NK-92 treated with Interleukin-12 subunit alpha and Interleukin-12 subunit beta, amount 100 ng/mL, for 24 hours (cell line): ENCODE data around the gene VSX1.

Experiments used
- DNase-seq: peaks from one replicate; lab custom pipeline; 2025; lab: John Stamatoyannopoulos, UW

VSX1 gene

DNA sequence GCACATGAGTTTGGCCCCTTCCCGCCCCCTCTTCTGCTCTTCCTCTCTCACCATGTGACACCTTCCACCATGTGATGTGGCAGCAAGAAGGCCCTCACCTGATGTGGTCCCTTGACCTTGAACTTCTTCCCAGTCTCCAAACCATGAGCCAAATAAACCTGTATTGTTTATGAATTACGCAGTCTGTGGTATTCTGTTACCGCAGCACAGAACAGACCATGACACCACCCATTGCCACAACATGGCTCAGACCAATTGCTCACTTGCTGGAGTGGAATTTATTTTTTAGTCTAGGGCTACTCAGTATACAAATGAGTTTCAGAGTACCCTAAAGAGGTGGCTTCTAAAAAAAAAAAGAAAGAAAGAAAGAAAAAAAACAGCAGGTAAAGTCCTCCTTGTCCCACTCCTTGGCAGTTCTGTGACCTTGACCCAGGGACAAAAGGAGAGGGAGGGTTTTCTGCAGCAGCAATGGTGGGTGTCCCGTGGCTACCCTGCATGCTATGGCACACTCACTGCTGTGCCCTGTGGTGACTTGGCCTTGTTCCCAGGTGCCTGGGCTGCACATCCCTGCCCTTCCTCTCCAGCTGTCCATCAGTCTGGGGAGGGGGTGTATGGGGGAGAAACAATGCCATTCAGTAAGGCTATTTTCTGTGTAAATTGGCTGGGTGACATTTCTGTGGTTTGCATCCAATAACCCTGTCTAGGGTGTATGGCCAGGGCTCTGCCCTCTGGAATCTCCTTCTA is 5.4 kb upstream of the VSX1 start:
- no peak for DNase-seq

GRCh38 chr20:25085756-25086495 is 4.0 kb upstream of the VSX1 start:
- DNase-seq = no peak

DNA sequence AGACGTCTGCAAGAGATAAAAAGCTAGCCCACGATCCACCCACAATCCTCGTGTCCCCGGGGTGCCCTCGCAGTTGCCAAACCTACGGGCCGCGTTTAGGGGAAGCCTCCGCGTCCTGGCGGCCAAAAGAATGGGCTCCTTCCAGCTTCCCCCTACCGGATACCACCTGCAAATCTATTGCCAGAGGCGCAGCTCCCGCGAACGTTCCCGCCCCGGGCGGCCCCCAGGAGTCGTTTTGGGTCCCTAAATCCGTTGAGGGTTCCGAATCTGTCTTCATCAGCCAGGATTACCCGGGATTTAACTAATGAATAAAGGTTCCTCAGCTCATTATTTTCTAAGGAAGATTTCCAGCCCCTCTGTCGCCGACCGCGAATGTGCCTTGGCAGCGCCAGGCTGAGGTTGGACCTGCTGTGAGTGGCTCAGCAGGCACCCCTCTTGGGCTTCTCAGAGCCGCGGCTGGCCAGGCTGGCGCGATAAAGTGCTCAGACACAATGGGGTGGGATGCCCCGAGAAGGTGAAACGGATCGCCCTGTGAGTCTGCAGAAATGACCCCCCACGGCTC is 2.8 kb upstream of the VSX1 start:
- no peak for DNase-seq

GRCh38 chr20:25083773-25084625 is 2.1 kb upstream of the VSX1 start:
- DNase-seq = no peak

DNA sequence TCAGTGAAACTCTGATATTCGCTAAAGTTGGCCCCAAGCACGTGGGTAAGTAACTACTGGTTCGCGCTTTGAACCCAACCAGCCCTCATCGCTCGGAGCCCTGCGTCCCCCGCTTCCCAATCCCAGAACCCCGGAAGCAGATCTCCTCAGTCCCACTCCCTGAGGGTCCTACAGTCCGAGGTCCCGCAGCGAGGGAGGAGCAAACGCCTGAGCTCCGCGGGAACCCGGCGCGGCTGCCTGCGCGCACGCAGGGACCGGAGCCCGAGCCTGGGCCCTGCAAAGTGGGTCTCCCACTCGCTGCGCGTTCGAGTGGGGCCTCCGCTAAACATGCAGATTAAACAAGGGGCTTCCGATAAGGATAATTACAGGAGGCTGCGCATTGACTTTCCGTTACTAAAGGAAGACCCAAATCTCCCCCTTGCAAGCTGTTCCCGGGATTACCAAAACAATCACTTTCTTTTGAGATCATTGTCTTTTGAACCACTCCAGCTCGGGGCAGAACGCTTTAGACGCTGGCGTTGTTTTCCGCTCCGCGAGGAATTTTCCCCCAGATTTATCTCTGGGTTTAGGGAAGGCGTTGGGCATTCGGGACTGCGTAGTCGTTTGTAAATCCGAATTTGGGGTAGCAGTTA is 1.3 kb upstream of the VSX1 start:
- no peak for DNase-seq

DNA sequence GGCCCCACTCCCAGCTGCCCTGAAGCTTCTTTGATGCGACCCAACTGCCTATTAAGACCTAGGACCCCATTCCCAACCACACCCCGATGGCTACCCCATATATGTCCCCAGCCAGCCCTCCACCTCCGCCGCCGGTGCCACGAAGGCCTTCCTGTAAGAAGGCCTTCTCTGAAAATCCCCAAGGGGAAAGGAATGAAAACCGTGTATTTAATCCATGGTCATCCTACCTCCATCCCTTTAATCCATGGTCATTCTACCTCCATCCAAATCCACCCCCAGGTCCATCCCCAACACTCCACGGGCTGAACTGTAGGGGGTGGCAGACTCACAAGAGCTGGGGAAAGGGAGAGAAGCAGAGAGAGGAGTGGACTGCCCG is 545 bp upstream of the VSX1 start:
- no peak for DNase-seq

- no peak for DNase-seq
These were observed 744 bp downstream of the VSX1 start for GRCh38 chr20:25081065-25081729.

- no peak for DNase-seq
These were observed 2.8 kb downstream of the VSX1 start for GRCh38 chr20:25079171-25079570.

DNA sequence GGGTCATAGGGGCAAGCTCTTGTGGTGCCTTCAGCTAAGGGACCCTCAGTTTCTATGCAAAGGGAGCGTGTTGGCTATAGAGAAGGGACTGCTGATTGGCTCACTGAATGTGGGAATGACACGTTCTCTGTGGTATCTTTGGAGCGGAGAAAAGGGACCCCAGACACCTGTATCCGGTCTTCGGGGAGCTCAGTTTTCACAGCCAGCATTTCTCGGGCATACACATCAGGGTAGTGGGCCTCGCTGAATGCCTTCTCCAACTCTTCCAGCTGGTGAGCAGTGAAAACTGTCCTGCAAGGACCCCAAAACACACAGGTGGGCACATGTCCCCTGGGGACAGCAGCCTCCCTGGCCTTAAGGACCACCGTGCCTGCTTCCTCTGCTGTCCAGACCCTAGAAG is 3.3 kb downstream of the VSX1 start:
- DNase-seq = no peak

- no peak for DNase-seq
These were observed 4.3 kb downstream of the VSX1 start for GRCh38 chr20:25077610-25078169.

DNA sequence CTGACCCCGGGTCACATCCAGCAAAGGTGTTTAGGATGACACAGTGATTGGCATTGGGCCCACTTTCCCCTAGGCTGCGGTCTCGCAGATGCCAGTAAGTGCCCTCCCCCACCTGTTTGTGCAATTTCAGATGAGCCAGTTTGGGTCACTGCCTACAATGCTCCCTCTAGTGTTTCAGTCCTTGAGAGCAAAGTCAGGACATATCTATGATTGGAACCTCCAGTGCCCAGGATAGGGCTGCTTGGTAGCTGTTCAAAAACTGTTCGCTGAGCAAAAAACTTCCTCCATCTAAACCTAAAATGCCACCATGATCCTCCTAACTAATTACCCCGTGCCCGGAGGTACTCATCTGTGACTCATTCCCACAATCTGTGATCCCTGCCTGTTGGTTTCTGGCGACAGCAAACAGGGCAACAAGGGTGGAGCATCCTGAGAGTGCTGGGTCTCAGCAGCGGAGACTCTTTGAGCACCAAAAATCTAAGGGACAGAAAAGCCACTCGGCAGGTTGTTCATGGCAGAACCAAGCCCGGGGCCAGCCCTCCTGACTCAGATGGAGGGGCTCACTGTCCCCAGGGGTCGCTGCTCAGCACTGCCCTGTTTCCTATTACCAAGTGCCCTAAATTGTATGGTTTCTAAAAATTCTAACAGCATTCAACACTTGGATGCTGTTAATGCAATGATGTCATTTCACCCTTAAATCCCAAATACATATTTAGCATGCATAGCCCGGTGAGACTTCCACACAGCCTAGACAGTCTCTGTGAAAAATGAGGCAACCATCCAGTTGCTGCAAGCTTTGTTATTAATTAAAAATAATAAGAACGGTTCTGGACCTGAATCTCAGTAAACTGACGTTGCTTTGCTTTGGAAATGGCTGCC is 5.0 kb downstream of the VSX1 start:
- no peak for DNase-seq

DNA sequence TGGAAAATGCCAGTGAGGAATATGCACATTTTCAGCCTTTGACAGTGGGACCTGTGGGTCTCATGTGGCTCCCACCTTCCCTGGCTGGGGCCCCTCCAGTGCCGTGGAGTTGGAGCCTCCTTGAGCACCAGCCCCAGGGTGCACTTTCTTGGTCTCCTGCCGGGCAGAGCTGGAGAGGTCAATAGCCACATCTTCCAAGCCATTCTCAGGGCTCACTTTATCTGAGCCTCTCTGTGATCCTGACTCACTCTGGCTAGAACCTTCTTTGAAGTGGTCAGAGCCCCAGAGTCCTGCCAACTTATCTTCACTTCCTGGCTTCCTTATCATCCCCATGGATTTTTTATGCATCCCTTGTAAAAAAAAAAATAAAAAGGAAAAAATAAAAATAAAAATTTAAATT is 5.7 kb downstream of the VSX1 start:
- DNase-seq = no peak

DNA sequence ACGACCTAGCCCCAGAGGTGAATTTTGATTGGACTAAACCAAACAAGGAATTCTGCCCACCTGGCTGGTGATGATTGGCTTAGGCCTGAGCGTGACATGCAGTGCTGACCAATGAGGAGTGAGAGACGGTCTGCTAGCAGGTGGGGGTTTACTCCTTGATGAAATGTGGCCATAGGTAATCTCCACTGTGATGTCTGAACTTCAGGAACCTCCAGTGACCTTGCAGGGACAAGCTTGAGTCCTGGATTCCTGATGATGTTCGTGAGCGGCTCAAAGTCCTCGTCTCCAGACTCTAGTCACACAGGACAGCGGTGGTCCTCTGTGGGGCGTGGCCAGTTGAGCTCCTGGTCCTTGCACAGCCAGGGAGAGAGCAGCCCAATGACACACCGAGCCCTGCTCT is 8.4 kb downstream of the VSX1 start:
- DNase-seq = no peak

DNA sequence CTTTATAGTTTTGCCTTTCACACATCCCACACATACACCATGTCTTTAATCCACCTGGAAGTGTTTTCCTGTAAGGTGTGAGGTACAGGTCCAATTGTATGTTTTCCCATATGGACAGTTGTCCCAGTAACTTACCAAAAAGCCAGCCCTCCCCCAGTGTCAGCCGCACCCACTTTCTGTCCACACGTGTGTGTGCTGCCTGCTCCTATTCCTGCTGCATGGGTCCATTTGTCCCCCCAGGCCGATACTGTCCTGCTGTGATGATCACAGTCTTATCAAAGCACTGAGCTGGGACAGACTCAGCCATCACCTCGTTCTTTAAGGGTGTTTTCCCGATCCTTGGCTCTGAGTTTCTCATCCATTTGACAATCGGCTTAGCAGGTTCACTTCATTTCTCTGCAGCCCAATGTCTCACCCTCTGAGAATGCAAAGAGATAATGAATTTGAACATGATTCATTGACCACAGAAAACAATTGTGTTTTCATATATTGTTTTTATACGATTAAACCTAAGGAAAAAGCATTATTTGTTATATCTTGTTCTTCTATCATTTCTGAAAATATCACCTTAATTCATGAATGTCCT is 9.6 kb downstream of the VSX1 start:
- no peak for DNase-seq

GRCh38 chr20:25071734-25072133 is 10.2 kb downstream of the VSX1 start:
- DNase-seq = no peak

GRCh38 chr20:25070821-25071473 is 11.0 kb downstream of the VSX1 start:
- DNase-seq = no peak

DNA sequence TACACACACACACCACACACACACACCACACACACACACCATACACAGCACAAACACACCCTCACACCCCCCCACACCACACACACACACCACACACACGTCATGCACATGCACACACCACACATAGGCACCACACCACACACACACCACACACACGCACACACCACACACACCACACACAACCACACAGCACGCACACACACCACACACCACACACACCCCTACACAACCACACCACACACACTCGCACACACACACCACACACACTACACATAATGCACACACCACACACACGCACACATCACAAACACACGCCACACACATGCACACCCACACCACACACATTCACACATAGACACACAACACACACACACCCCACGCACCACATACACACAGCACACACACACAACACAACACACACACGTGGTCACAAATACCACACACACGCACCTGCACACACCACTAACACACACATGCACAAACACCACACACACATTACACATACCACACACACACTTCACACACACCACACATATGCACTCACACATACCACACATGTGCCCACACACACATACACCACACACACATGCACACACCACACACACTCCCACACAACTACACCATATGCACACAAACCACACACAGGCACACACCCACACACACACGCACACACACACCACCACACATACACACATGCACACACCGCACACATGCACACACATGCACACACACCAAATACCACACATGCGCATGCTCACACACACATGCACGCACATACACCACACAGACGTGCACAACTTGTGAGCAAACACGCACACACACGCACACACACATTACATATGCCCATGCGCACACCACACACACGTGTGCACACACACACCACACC is 14.6 kb downstream of the VSX1 start:
- no peak for DNase-seq

GRCh38 chr20:25066386-25066785 is 15.6 kb downstream of the VSX1 start:
- no peak for DNase-seq
